K562 (cell line): ENCODE measurements around the gene ABLIM2. TPM values are rescaled to one million over a fixed set of nuclear protein-coding genes. Genes with fewer than 3 reads are reported as not detected.

Source experiments
- CCAR2 ChIP-seq: fragments of 200-400 bp; formaldehyde crosslinking; IDR thresholded peaks from 2 replicates; pipeline ENCODE4 v1.6.1; 2017; ENCODE audit warnings: mild to moderate bottlenecking, low read depth, low read length
- CSDE1 ChIP-seq, 2 experiments: fragments of 450-650 bp; IDR thresholded peaks; 2 replicates each; pipeline ENCODE4 v1.6.1; 2016; ENCODE audit warnings: mild to moderate bottlenecking in 1 of 2
- GATA2 ChIP-seq: sonication (generic); formaldehyde crosslinking; IDR thresholded peaks from 2 replicates; pipeline ENCODE4 v1.4.0; 2020; ENCODE audit warnings: mild to moderate bottlenecking, missing genetic modification reagents
- HLTF ChIP-seq: fragments of 450-650 bp; IDR thresholded peaks from 2 replicates; pipeline ENCODE4 v1.6.1; 2016
- KDM2B ChIP-seq: fragments of 250-450 bp; sonication (Bioruptor Pico); IDR thresholded peaks from 2 replicates; pipeline ENCODE4 v1.8.0; 2021; ENCODE audit warnings: mild to moderate bottlenecking, moderate library complexity
- L3MBTL2 ChIP-seq: fragments of 450-650 bp; IDR thresholded peaks from 2 replicates; pipeline ENCODE4 v1.6.1; 2016; ENCODE audit warnings: mild to moderate bottlenecking, moderate library complexity
- NFE2 ChIP-seq: IDR thresholded peaks from 2 replicates; pipeline ENCODE4 v1.6.1; 2014; ENCODE audit warnings: antibody characterized with exemption, low read depth
- NFRKB ChIP-seq: fragments of 450-650 bp; IDR thresholded peaks from 2 replicates; pipeline ENCODE4 v1.6.1; 2016; ENCODE audit warnings: low read depth
- PML ChIP-seq: IDR thresholded peaks from 2 replicates; pipeline ENCODE4 v1.6.1; 2012; ENCODE audit warnings: low read length, inconsistent platforms
- RBM17 ChIP-seq: fragments of 200-400 bp; formaldehyde crosslinking; IDR thresholded peaks from 2 replicates; pipeline ENCODE4 v1.6.1; 2017; ENCODE audit warnings: low read depth, mild to moderate bottlenecking, low read length, borderline replicate concordance
- RBM34 ChIP-seq: fragments of 200-400 bp; formaldehyde crosslinking; IDR thresholded peaks from 2 replicates; pipeline ENCODE4 v1.6.1; 2018; ENCODE audit warnings: low read length, borderline replicate concordance; ENCODE audit not compliant: insufficient read depth
- SMARCB1 ChIP-seq: IDR thresholded peaks from 2 replicates; pipeline ENCODE4 v1.6.1; 2011; ENCODE audit warnings: improper control_type of control experiment, low read depth; ENCODE audit not compliant: insufficient read length
- SP2 ChIP-seq: IDR thresholded peaks from 2 replicates; pipeline ENCODE4 v1.6.1; 2011; ENCODE audit warnings: mild to moderate bottlenecking, low read depth, low read length, moderate library complexity; ENCODE audit not compliant: poor library complexity, severe bottlenecking; ENCODE audit errors: extremely low read depth
- SRSF9 ChIP-seq: fragments of 200-400 bp; formaldehyde crosslinking; IDR thresholded peaks from 2 replicates; pipeline ENCODE4 v1.6.1; 2017; ENCODE audit warnings: low read depth, low read length, borderline replicate concordance
- ZNF668 ChIP-seq: fragments of 250-450 bp; sonication (Bioruptor Pico); IDR thresholded peaks from 2 replicates; pipeline ENCODE4 v1.8.0; 2022; ENCODE audit warnings: mild to moderate bottlenecking, inconsistent platforms
- polyA plus RNA-seq, 8 experiments: library from polyadenylated mRNA; depleted of rRNA in 4 of 8; stranded (reverse) in 5 of 8; unstranded in 3 of 8; fragments of >200 nt; fragmentation: Nextera tagmentation in 2 of 8; fragmentation: Illumina TruSeq in 1 of 8; extraction: Ambion mirVana in 2 of 8; extraction: Trizol in 1 of 8; gene quantifications; 2 replicates each; pipeline versions ENCODE4 v1.2.1 to v1.2.3, GENCODE V29; 2011 to 2014; ENCODE audit warnings: inconsistent platforms in 1 of 8, missing spikeins in 1 of 8
- total RNA-seq, 7 experiments: library from RNA; depleted of rRNA in 6 of 7; stranded (reverse); fragments of >200 nt in 6 of 7; fragmentation: Illumina TruSeq in 2 of 7; extraction: Trizol in 2 of 7; gene quantifications; 2 replicates each; pipeline versions ENCODE4 v1.2.1 to v1.2.3, GENCODE V29; 2011 to 2021; ENCODE audit warnings: low replicate concordance in 1 of 7
- TF ChIP-seq, protein P1 (sequence below): sonication (generic); formaldehyde crosslinking; IDR thresholded peaks from 2 replicates; pipeline ENCODE4 v1.8.1; 2023; ENCODE audit warnings: missing genetic modification reagents, mild to moderate bottlenecking, borderline replicate concordance
- TF ChIP-seq, protein P2 (sequence below): fragments of 450-650 bp; IDR thresholded peaks from 2 replicates; pipeline ENCODE4 v1.6.1; 2016; ENCODE audit warnings: missing biosample characterization, missing genetic modification characterization
- TF ChIP-seq, protein P3 (sequence below): fragments of 250-450 bp; sonication (Bioruptor Pico); IDR thresholded peaks from 2 replicates; pipeline ENCODE4 v1.5.0; 2021; ENCODE audit warnings: mild to moderate bottlenecking, moderate library complexity
- TF ChIP-seq, protein P4 (sequence below): fragments of 450-650 bp; formaldehyde crosslinking; IDR thresholded peaks from 2 replicates; pipeline ENCODE4 v1.4.0; 2022; ENCODE audit warnings: mild to moderate bottlenecking, moderate library complexity

The ABLIM2 gene
- total and polyA plus RNA-seq, 9 of the 15 experiments (the other 6 are each of a cell fraction or from before 2014, with no cell fraction given), result not detected

DNA sequence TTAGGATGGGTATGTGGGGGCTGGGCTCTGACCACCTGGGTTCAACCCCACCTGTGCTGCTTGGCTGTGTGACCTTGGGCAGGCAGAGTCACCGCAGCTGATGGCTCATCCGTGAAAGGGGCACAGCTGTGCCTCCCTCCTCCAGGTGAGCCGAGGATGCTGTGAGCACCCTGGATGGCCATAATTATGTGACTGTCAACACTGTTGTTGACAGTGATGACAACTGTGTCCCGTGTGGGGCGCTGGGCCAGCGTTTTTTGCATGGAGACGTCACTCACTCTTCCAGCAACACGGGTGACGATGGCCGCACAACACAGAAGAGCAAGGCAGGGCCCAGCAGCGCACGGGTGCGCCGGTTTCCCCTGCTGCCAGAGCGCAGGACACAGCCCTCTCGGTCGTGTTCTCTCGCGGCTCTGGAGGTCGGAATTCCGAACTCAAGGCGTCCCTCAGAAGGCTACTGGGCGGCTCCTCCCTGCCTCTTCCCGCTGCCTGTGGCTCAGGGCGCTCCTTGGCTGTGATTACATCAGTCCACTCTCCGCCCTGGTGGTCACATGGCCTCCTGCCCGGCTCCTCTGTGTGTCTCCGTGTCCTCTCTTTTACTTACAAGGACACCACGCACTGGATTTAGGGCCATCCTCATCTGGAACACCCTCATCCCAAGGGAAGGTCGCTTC, 41.8 kb upstream of the ABLIM2 start (continued):
- TF ChIP-seq, protein P1, sequence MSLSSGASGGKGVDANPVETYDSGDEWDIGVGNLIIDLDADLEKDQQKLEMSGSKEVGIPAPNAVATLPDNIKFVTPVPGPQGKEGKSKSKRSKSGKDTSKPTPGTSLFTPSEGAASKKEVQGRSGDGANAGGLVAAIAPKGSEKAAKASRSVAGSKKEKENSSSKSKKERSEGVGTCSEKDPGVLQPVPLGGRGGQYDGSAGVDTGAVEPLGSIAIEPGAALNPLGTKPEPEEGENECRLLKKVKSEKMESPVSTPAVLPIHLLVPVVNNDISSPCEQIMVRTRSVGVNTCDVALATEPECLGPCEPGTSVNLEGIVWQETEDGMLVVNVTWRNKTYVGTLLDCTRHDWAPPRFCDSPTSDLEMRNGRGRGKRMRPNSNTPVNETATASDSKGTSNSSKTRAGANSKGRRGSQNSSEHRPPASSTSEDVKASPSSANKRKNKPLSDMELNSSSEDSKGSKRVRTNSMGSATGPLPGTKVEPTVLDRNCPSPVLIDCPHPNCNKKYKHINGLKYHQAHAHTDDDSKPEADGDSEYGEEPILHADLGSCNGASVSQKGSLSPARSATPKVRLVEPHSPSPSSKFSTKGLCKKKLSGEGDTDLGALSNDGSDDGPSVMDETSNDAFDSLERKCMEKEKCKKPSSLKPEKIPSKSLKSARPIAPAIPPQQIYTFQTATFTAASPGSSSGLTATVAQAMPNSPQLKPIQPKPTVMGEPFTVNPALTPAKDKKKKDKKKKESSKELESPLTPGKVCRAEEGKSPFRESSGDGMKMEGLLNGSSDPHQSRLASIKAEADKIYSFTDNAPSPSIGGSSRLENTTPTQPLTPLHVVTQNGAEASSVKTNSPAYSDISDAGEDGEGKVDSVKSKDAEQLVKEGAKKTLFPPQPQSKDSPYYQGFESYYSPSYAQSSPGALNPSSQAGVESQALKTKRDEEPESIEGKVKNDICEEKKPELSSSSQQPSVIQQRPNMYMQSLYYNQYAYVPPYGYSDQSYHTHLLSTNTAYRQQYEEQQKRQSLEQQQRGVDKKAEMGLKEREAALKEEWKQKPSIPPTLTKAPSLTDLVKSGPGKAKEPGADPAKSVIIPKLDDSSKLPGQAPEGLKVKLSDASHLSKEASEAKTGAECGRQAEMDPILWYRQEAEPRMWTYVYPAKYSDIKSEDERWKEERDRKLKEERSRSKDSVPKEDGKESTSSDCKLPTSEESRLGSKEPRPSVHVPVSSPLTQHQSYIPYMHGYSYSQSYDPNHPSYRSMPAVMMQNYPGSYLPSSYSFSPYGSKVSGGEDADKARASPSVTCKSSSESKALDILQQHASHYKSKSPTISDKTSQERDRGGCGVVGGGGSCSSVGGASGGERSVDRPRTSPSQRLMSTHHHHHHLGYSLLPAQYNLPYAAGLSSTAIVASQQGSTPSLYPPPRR (CRISPR knock-in tag), result no peak
- TF ChIP-seq, protein P2, sequence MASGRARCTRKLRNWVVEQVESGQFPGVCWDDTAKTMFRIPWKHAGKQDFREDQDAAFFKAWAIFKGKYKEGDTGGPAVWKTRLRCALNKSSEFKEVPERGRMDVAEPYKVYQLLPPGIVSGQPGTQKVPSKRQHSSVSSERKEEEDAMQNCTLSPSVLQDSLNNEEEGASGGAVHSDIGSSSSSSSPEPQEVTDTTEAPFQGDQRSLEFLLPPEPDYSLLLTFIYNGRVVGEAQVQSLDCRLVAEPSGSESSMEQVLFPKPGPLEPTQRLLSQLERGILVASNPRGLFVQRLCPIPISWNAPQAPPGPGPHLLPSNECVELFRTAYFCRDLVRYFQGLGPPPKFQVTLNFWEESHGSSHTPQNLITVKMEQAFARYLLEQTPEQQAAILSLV (tag), result no peak
- TF ChIP-seq GATA2 (no peak), KDM2B (no peak), RBM34 (no peak), SRSF9 (no peak), CCAR2 (no peak), L3MBTL2 (peak; percentile 74; the same call in 1 of the 2 replicates), ZNF668 (CRISPR knock-in tag) (no peak), RBM17 (no peak), PML (no peak), NFRKB (0 out of 2 replicates have a peak, but pooled peaks have one; percentile 52), SP2 (no peak), SMARCB1 (no peak), NFE2 (no peak), CSDE1 (IDR thresholded peaks at IDR 0.05) (no peak), HLTF (no peak)
- TF ChIP-seq, protein P3, sequence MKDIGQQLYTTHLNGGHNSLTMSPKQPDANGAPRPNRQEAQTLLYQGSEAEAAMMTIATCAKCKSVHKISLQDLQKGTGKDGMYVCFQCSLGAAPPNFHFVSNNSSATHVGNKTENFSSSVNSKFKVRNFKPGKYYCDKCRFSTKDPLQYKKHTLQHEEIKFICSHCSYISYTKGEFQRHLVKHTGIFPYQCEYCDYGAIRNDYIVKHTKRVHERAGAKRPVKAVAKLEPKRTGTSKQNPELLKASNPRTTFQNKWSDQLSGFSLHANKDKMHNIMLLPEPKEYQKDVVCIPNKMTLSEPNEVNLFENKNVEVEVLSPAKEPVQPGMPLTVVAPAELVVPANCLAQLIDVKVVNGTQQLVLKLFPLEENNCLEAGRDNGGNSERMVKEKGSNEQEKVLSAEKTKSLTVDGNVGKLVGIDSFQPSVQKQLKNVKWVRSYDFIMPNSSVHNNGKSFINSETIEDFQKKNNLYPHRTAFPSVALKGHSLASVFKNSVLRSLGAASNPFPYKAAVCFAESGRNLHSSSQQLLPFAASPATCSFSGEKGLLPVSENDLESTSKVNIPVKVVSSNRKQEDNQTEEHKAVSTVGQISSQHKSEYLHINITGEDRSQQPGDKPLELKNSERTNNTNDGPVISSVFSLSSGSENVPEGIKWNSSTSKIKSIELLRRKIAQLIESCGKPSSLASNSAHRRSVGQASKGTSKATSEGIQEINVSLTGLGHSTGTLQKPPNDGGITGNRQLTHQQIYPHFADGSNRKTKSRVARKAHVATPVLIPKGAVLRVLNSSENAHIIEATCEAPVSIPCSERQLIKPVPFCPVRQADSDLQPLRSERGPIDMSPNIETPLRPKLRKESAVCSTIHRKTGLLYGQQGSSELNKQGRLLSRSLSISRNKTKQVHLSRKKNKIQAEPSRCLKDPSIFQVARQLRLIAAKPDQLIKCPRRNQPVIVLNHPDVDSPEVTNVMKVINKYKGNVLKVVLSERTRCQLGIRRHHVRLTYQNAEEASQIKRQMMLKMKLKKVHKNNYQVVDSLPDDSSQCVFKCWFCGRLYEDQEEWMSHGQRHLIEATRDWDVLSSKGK, result no peak
- TF ChIP-seq, protein P4, sequence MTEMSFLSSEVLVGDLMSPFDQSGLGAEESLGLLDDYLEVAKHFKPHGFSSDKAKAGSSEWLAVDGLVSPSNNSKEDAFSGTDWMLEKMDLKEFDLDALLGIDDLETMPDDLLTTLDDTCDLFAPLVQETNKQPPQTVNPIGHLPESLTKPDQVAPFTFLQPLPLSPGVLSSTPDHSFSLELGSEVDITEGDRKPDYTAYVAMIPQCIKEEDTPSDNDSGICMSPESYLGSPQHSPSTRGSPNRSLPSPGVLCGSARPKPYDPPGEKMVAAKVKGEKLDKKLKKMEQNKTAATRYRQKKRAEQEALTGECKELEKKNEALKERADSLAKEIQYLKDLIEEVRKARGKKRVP (CRISPR knock-in tag), result peak; percentile 88
